GM12874 (cell line): ENCODE data around the gene SLC19A2.

Experiments used
- TF ChIP-seq, protein P1 (sequence below): IDR thresholded peaks from 2 replicates; pipeline ENCODE4 v1.5.1; 2011; ENCODE audit warnings: low read depth, mild to moderate bottlenecking, control low read depth, low read length, moderate library complexity; ENCODE audit not compliant: insufficient read depth

SLC19A2 gene

DNA sequence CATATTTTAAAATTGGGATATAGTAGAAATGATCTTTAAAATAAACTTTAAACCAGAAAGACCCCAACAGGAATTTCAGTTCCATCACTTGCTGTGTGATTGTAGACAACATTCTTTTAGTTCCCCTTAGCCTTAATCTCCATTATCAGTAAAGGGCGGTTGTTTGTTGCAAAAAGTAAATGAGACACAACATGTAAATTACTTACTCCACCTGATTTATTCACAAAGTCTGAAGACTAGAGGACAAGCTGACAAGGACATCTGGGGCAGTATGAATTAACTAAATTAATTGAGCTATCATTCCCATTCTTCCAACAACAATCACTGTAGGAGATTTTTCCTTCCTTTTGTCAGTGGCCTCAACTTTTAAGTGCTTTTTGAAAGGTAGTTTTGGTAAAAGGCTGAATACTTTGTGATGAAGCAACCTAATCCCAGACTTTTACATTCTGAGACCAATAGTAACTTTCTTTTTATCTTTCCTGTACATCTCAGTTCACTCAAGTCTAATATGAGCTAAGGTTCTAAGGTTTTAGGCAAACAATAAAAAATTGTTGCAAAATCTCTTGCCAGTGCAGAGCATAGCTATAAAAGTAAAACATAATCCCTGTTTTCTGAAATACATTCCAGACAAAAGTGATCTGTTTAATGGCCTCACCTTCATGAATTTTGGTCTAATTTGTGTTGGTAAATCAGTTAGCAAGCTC, 6.2 kb downstream of the SLC19A2 start:
- TF ChIP-seq, protein P1, sequence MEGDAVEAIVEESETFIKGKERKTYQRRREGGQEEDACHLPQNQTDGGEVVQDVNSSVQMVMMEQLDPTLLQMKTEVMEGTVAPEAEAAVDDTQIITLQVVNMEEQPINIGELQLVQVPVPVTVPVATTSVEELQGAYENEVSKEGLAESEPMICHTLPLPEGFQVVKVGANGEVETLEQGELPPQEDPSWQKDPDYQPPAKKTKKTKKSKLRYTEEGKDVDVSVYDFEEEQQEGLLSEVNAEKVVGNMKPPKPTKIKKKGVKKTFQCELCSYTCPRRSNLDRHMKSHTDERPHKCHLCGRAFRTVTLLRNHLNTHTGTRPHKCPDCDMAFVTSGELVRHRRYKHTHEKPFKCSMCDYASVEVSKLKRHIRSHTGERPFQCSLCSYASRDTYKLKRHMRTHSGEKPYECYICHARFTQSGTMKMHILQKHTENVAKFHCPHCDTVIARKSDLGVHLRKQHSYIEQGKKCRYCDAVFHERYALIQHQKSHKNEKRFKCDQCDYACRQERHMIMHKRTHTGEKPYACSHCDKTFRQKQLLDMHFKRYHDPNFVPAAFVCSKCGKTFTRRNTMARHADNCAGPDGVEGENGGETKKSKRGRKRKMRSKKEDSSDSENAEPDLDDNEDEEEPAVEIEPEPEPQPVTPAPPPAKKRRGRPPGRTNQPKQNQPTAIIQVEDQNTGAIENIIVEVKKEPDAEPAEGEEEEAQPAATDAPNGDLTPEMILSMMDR = no peak

DNA sequence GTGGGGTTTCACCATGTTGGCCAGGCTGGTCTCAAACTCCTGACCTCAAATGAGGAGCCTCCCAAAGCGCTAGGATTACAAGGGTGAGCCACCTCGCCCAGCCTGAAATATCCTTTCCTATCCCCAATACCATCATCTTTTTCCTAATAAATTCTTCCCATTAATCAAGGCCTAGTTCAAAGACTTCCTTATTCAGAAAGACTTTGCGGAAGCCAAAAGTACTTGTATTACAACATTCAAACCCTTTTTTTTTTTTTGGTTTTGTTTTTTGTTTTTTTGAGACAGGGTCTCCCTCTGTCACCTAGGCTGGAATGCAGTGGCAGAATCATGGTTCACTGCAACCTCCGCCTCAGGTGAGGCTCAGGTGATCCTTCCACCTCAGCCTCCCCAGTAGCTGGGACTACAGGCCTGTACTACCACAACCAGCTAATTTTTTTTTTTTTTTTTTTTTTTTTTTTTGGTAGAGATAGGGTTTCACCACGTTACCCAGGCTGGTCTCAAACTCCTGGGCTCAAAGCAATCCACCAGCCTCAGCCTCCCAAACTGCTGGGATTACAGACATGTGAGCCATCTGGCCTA, 7.6 kb downstream of the SLC19A2 start:
- TF ChIP-seq, protein P1 = no peak

DNA sequence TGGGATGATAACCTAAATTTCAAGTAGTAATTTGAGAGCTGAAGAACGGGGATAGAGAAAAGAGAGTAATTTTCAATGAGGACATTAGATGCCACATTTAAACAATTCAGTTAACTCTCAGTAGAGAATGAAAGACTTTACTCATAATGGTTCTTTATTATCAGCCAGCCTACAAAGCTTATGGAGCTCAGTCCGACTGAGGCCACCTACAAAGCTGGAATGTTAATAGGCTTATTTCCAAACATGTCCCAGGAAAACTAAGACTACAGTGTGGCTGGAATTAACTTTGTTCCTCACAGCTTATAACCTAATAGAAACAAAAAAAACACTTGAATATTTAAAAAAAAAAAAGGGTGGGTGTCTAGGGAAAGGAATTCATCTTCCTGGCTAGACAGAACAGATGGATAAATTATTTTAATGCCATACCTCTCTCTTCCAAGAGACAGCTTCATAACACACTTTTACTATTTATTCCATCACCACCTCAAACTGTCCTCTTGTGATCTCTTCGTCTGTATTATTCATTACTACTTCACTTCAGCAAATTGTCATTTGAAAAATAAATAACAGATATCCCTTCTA, 9.8 kb downstream of the SLC19A2 start:
- TF ChIP-seq, protein P1 = no peak

DNA sequence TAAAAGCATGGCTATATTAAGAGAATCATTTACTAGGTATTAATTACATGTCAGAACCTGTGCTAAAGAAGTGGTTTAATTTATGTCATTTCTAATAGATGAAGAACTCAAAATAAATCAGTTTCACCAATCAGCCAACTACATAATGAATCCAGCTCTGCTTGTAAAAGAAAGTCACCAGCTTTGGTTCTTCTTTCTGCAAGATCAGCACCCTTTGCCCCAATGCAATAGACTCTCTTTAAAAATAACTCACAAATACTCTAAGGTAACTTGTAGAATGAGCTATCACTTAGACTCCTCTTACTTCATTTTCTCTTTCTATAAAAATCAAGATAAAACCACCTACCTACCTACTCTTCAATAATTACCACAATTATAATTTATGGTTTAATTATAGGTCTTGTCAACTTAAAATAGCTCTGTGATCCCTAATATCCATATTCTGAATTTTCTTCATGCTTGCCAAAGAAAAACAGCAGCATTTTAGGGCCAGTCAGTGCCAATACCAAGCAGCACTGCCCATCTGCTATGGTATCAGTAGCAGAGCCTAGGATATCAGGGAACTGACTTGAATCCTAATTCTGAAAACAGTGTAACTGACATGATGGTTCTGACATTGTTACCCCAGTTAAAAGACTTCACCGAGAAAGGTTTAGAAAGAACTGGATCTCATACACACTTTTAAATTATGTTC, 11.3 kb downstream of the SLC19A2 start:
- TF ChIP-seq, protein P1 = no peak

DNA sequence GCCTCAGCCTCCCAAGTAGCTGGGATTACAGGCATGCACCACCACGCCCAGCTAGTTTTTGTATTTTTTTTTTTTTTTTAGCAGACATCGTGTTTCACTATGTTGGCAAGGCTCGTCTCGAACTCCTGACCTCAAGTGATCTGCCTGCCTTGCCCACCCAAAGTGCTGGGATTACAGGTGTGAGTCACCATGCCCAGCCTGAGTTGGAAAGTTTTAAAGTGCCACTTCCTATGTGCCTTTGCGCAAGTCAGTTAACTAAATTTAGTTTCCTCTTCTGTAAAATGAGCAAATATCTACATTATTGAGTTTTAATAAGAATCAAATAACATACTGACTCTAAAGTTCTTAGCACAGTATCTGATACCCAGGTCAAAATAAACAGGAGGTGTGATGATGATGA, 12.4 kb downstream of the SLC19A2 start:
- TF ChIP-seq, protein P1 = no peak

DNA sequence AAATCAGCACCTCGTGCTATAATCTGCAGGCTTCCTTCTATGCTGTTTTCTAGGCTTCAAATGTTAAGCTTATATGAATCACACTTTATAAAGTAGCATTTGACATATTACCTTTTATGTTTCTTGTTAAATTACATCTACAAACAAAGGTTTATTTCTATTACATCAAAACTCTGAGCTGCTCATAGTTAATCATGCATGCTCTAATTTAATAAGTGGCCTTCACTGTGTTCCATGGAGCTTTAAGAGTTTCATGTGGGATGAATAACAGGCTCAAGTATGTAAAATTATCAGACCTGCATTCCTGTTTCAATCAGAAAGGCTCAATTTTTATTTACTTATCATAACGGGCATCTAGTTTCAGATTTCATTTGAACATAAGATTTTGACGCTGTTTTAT, 13.0 kb downstream of the SLC19A2 start:
- TF ChIP-seq, protein P1 = no peak

DNA sequence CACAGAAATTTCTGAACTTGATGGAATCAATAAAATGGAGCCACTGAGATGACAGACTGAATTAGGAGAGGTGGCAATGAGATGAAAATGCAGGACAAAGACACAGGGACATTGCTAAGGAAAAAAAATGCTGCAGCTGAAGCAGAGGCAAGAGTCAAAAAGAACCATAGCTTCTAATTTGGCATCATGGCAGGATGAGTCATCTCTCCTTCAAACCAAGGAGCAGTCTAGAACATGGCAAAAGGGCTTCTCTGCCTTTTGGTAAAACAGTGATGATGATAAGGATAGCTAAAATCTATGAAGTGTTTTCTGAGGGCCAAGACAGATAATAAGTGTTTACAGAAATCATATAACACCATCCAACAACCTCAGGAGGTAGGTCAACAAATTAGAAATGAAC, 16.8 kb downstream of the SLC19A2 start:
- TF ChIP-seq, protein P1 = no peak
